NCI-H146 treated with DMSO at 0.1 percent for 48 hours (cell line): ENCODE measurements around the gene TREM1.
"Not testable (repeated sequence)": the region's sequence is repeated elsewhere in the genome, so short reads cannot be mapped to it uniquely, and the experiment has no call there.

Source experiments
- DNase-seq: peaks from one replicate; lab custom pipeline; 2025; ENCODE audit not compliant: unreplicated experiment; lab: John Stamatoyannopoulos, UW

The TREM1 gene

GRCh38 chr6:41297248-41297647 lies 10.8 kb upstream of the TREM1 start:
- not testable (repeated sequence) for DNase-seq

- DNase-seq, result no peak
Observed at GRCh38 chr6:41294214-41294872, 7.9 kb upstream of the TREM1 start.

- no peak for DNase-seq
Observed at GRCh38 chr6:41291717-41292116, 5.2 kb upstream of the TREM1 start.

- no peak for DNase-seq
Observed at GRCh38 chr6:41289815-41290214, 3.3 kb upstream of the TREM1 start.

- no peak for DNase-seq
Observed at GRCh38 chr6:41288754-41289129, 2.3 kb upstream of the TREM1 start.

GRCh38 chr6:41288030-41288753 lies 1.7 kb upstream of the TREM1 start:
- peak; percentile 100 for DNase-seq

GRCh38 chr6:41284726-41285125 lies 1.8 kb downstream of the TREM1 start:
- DNase-seq, result no peak

GRCh38 chr6:41283600-41283999 lies 2.9 kb downstream of the TREM1 start:
- DNase-seq, result no peak

- no peak for DNase-seq
Observed at GRCh38 chr6:41280381-41281057, 6.0 kb downstream of the TREM1 start.

GRCh38 chr6:41278699-41279405 lies 7.6 kb downstream of the TREM1 start:
- DNase-seq, result peak; percentile 92

- DNase-seq, result no peak
Observed at GRCh38 chr6:41277605-41278004, 8.9 kb downstream of the TREM1 start.

- no peak for DNase-seq
Observed at GRCh38 chr6:41275489-41275888, 11.0 kb downstream of the TREM1 start.

GRCh38 chr6:41274256-41274655 lies 12.2 kb downstream of the TREM1 start:
- no peak for DNase-seq

- DNase-seq, result no peak
Observed at GRCh38 chr6:41273714-41274113, 12.8 kb downstream of the TREM1 start.

- no peak for DNase-seq
Observed at GRCh38 chr6:41272591-41273240, 13.8 kb downstream of the TREM1 start.

GRCh38 chr6:41271901-41272395 lies 14.5 kb downstream of the TREM1 start:
- DNase-seq, result no peak

- DNase-seq, result no peak
Observed at GRCh38 chr6:41269716-41270115, 16.8 kb downstream of the TREM1 start.

GRCh38 chr6:41269166-41269565 lies 17.3 kb downstream of the TREM1 start:
- DNase-seq, result no peak

GRCh38 chr6:41268478-41268877 lies 18.0 kb downstream of the TREM1 start:
- DNase-seq, result no peak

GRCh38 chr6:41266541-41266940 lies 19.9 kb downstream of the TREM1 start:
- no peak for DNase-seq

GRCh38 chr6:41263267-41263666 lies 23.2 kb downstream of the TREM1 start:
- DNase-seq, result no peak
